H54 (cell line): ENCODE results near the gene C1QTNF1.
"Not testable (repeated sequence)": the region's sequence is repeated elsewhere in the genome, so short reads cannot be mapped to it uniquely, and the experiment has no call there.

ENCODE experiments used
- DNase-seq: peaks from one replicate; pipeline ENCODE4 v3.0.0; 2011; ENCODE audit warnings: low spot score, mixed read lengths; ENCODE audit not compliant: insufficient read length
- FAIRE-seq: peaks from 3 replicates; lab custom pipeline; 2011; peaks lifted over from hg19 to GRCh38; lab: Jason Lieb, UNC
- POLR2A ChIP-seq: IDR thresholded peaks from 2 replicates; pipeline ENCODE4 v1.6.1; 2011; ENCODE audit warnings: low read depth, mild to moderate bottlenecking, low read length

The C1QTNF1 gene

DNA sequence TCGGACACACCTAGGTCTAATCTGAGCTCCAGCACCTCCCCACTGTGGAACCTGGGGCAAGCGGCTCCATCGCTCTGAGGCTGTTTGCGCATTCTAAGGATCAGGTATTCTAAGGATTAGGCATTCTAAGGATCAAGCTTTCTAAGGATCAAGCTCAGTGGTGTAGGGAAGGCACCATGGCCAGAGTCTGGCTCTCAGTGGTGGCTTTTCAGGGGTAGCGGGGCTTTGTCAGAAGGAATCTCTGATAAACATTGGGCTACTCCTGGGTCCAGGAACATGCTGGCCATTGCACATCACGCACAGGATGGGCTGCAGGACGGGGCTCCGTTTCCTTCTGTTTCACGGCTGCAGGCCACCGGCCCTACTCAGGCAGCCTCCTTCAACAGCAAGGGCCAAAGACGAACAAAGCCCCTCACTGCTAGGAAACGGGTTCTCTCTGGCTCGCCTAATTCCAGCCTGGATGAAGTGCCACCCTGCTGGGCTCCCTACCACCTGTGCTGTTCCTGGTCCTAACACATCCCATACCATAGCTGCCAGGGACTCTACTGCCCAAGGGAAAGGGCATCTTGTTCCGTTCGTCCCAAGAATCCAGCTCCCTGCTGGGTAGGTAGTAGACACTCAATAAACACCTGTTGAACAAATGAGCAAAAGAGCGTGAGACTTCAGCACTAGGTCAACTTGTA lies 5.5 kb downstream of the C1QTNF1 start:
- no peak for FAIRE-seq
- no peak for DNase-seq
- no peak for TF ChIP-seq POLR2A

- not testable (repeated sequence) for FAIRE-seq, DNase-seq
These were observed 6.7 kb downstream of the C1QTNF1 start for GRCh38 chr17:79030636-79031035.

DNA sequence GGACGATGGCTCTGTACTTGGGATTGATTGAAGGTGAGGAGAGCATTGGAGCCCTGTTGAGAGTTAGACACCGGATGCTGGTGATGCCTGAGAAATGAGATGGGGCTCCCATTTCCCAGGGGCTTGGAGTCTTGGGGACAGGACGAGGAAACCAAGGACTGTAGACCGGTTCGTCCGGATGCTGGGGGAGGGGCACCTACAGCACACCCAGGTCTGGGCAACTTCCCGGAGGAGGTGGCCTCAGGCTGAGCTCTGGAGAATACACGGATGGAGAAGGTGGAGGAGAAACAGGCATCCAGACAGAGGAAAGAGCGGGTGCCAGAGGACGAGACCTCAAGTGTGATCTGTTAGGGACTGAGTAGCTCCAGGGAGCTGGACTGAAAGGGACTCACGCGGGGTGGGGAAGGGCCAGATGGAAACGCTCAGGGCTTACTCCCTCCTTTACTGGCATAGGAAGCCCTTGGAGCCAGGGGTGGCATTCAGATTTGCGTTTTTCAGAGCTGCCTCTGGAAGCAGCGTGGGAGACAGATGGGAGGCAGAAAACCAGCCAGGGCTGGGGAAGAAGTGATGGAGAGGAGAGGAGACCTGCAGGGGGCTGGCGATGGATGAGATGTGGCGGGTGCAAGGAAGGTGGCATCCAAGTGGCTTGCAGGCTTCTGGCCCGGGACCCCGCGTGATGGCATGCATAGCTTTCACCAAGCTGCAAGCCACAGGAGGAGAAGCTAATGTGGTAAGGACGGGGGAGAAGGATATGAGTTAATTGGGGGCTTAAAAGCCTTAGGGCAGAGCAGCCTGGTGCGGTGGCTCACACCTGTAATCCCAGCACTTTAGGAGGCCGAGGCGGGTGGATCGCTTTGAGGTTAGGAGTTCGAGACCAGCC lies 8.3 kb downstream of the C1QTNF1 start:
- DNase-seq (no peak), FAIRE-seq (no peak)
- TF ChIP-seq POLR2A, result no peak

- DNase-seq, result no peak
- no peak for FAIRE-seq
- no peak for TF ChIP-seq POLR2A
These were observed 9.2 kb downstream of the C1QTNF1 start for GRCh38 chr17:79033046-79033616.

GRCh38 chr17:79033741-79034501 lies 10.0 kb downstream of the C1QTNF1 start:
- DNase-seq (no peak), FAIRE-seq (no peak)
- TF ChIP-seq POLR2A, result no peak

- FAIRE-seq (no peak), DNase-seq (no peak)
- no peak for TF ChIP-seq POLR2A
These were observed 11.0 kb downstream of the C1QTNF1 start for GRCh38 chr17:79034931-79035485.

GRCh38 chr17:79035686-79036085 lies 11.7 kb downstream of the C1QTNF1 start:
- FAIRE-seq, result no peak
- TF ChIP-seq POLR2A, result no peak
- no peak for DNase-seq

DNA sequence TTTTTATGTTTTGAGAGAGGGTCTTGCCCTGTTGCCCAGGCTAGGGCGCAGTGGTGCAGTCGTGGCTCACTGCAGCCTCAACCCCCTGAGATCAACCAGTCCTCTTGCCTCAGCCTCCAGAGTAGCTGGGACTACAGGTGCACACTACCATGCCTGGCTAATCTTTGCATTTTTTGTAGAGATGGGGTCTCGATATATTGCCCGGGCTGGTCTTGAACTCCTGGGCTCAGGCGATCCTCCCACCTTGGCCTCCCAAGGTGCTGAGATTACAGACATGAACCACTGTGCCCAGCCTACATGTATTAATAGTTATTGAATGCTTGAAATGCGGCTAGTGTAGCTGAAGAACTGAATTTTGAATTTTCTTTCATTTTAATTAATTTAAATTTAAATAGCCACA lies 12.2 kb downstream of the C1QTNF1 start:
- no peak for TF ChIP-seq POLR2A
- no peak for FAIRE-seq
- no peak for DNase-seq

GRCh38 chr17:79036596-79036995 lies 12.6 kb downstream of the C1QTNF1 start:
- no peak for TF ChIP-seq POLR2A
- peak; percentile 90 for DNase-seq
- FAIRE-seq, result peak; percentile 66

- DNase-seq (no peak), FAIRE-seq (no peak)
- no peak for TF ChIP-seq POLR2A
These were observed 14.7 kb downstream of the C1QTNF1 start for GRCh38 chr17:79038545-79039135.

DNA sequence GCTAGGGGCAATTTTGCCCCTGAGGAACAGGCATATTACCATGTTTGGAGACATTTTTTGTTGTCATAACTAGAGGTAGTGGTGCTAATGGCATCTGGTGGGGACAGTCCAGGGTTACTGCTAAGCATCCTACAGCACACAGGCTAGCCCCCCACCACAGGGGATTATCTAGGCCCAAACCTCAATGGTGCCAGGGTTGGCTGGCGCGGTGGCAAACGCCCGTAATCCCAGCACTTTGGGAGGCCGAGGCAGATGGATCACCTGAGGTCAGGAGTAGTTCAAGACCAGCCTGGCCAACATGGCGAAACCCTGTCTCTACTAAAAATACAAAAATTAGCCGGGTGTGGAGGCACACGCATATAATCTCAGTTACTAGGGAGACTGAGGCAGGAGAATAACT lies 15.2 kb downstream of the C1QTNF1 start:
- TF ChIP-seq POLR2A, result no peak
- FAIRE-seq (no peak), DNase-seq (no peak)

DNA sequence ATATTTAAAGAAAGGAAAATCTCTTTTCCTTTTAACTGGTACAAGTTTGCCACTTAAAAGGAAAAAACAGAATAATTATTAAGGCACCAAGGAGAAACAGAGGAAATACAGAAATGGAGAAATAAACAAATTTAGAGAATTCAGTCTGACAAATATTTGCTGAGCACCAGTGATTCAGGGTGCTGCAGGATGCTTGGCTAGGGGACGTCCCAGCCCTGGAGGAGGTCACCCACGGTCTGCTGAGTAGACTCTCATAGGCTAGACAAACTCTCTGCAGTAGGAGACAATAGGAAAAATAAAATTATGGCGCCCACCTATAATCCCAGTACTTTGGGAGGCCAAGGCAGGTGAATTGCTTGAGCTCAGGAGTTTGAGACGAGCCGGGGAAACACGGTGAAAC lies 15.9 kb downstream of the C1QTNF1 start:
- FAIRE-seq, result no peak
- no peak for DNase-seq
- no peak for TF ChIP-seq POLR2A

DNA sequence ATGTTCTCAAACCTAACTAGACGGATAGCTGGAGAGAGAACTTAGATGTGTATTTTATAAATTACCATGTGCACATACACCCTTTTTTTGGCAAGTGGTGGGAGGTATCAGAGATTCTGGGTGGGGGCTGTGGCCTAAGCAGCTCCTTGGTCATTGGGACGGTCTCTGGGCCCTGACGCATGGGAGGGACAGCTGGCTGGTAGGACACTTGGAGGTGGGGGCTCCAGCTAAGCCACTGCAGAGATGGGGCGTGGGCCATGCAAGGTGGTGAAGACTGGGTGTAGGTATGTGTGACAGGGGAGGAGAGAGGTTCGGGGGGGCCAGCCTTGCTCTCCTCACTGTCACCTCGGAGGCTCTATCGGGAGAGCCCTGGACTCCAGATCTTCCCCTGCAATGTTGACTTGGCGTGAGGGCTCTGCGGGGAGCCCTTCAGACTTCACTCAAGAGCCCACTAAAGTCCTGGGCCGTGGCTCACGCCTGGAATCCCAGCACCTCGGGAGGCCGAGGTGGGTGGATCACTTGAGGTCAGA lies 17.1 kb downstream of the C1QTNF1 start:
- FAIRE-seq (no peak), DNase-seq (no peak)
- TF ChIP-seq POLR2A, result no peak
